Uterus (tissue), 4 donors: Measurements from ENCODE around the gene SLC30A2. TPM values are rescaled to one million over a fixed set of nuclear protein-coding genes. Genes with fewer than 3 reads are reported as not detected.

Source experiments
- DNase-seq, 2 donors: peaks; one replicate each; pipeline ENCODE4 v3.0.0-alpha.2; 2019 to 2020
- H3K27ac ChIP-seq, 2 donors: fragments of 200-600 bp; sonication (generic); 1 replicate in 1 of 2; 2 replicates in 1 of 2; pipeline ENCODE4 v1.5.1; 2016 to 2018
- H3K27me3 ChIP-seq, 2 donors: fragments of 200-600 bp; sonication (generic); one replicate each; pipeline ENCODE4 v1.5.1; 2018 to 2019; ENCODE audit warnings: control low read depth in 1 of 2
- H3K36me3 ChIP-seq, 2 donors: fragments of 200-600 bp; sonication (generic); one replicate each; pipeline ENCODE4 v1.5.1; 2019; ENCODE audit warnings: control low read depth in 1 of 2
- H3K4me1 ChIP-seq, 2 donors: fragments of 200-600 bp; sonication (generic); one replicate each; pipeline ENCODE4 v1.5.1; 2018 to 2019; ENCODE audit warnings: control low read depth in 1 of 2
- H3K4me3 ChIP-seq, 2 donors: fragments of 200-600 bp; sonication (generic); 1 replicate in 1 of 2; 2 replicates in 1 of 2; pipeline ENCODE4 v1.5.1; 2018 to 2019; ENCODE audit warnings: mild to moderate bottlenecking in 1 of 2
- H3K9me3 ChIP-seq, 2 donors: fragments of 200-600 bp; sonication (generic); one replicate each; pipeline ENCODE4 v1.5.1; 2019; ENCODE audit warnings: control low read depth in 1 of 2
- POLR2A ChIP-seq, 2 donors: fragments of 450-650 bp; IDR thresholded peaks; one replicate each; pipeline ENCODE4 v1.6.1; 2016; ENCODE audit warnings: antibody characterized with exemption in 2 of 2, mild to moderate bottlenecking in 1 of 2, moderate library complexity in 1 of 2
- intact Hi-C: fragments of 100-400 bp; cut with DNase I; formaldehyde crosslinking; loops from one replicate; pipeline ENCODE4 v1.15.1; 2023; ENCODE audit warnings: low total_unique reads
- total RNA-seq, 4 donors: library from RNA; depleted of rRNA in 3 of 4; stranded (reverse); fragments of >200 nt in 3 of 4; gene quantifications; one replicate each; pipeline versions ENCODE4 v1.1.0 to v1.2.4, GENCODE V29; 2014 to 2023
- TF ChIP-seq, protein P1 (sequence below), 4 experiments: fragments of 200-600 bp in 2 of 4; fragments of 450-650 bp in 2 of 4; sonication (generic) in 2 of 4; IDR thresholded peaks; one replicate each; pipeline ENCODE4 v1.5.1; 2016 to 2019; ENCODE audit warnings: antibody characterized with exemption in 4 of 4, mild to moderate bottlenecking in 2 of 4, moderate library complexity in 1 of 4
- donor health status: DM: yes; HTN: yes; CAD: no.

SLC30A2 gene
- total RNA-seq, 4 donors from 2014 or later = 0.07 to 0.49 TPM; not detected in 2

DNA sequence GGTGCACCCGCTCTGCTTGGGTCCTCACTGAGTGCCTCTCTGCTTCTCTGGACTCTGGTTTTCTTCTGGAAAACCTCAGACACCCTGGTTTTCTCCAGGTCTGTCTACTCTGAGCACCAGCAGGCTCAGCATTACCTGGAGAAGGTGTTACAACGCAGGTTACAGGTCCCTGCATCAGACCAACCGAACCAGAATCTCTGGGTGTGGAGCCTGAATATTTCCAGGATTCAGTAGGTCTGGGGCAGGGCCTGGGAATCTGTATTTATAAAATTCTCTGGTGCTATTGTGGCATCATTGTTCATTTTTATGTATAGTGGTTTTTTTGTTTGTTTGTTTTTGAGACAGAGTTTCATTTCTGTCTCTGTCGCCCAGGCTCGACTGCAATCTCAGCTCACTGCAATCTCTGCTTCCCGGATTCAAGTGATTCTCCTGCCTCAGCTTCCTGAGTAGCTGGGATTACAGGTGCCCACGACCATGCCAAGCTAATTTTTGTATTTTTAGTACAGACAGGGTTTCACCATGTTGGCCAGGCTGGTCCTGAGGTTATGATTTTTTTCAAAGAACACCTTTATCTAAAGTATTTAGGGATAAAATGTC lies 1.5 kb upstream of the SLC30A2 start:
- Histone ChIP-seq H3K4me1 (peaks cover 0 to 10% of the 10 kb centered on the region in 2 donors), H3K9me3 (no peaks in the 10 kb centered on the region), H3K4me3 (no peak overlapping the region), H3K36me3 (no peaks in the 10 kb centered on the region), H3K27ac (no peak overlapping the region), H3K27me3 (peaks cover 11 to 14% of the 10 kb centered on the region in 2 donors)
- intact Hi-C loops = no loop called here
- no peak for DNase-seq
- TF ChIP-seq POLR2A (IDR thresholded peaks at IDR 0.05) = no peak
- TF ChIP-seq, protein P1, sequence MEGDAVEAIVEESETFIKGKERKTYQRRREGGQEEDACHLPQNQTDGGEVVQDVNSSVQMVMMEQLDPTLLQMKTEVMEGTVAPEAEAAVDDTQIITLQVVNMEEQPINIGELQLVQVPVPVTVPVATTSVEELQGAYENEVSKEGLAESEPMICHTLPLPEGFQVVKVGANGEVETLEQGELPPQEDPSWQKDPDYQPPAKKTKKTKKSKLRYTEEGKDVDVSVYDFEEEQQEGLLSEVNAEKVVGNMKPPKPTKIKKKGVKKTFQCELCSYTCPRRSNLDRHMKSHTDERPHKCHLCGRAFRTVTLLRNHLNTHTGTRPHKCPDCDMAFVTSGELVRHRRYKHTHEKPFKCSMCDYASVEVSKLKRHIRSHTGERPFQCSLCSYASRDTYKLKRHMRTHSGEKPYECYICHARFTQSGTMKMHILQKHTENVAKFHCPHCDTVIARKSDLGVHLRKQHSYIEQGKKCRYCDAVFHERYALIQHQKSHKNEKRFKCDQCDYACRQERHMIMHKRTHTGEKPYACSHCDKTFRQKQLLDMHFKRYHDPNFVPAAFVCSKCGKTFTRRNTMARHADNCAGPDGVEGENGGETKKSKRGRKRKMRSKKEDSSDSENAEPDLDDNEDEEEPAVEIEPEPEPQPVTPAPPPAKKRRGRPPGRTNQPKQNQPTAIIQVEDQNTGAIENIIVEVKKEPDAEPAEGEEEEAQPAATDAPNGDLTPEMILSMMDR (IDR thresholded peaks at IDR 0.05) = no peak

DNA sequence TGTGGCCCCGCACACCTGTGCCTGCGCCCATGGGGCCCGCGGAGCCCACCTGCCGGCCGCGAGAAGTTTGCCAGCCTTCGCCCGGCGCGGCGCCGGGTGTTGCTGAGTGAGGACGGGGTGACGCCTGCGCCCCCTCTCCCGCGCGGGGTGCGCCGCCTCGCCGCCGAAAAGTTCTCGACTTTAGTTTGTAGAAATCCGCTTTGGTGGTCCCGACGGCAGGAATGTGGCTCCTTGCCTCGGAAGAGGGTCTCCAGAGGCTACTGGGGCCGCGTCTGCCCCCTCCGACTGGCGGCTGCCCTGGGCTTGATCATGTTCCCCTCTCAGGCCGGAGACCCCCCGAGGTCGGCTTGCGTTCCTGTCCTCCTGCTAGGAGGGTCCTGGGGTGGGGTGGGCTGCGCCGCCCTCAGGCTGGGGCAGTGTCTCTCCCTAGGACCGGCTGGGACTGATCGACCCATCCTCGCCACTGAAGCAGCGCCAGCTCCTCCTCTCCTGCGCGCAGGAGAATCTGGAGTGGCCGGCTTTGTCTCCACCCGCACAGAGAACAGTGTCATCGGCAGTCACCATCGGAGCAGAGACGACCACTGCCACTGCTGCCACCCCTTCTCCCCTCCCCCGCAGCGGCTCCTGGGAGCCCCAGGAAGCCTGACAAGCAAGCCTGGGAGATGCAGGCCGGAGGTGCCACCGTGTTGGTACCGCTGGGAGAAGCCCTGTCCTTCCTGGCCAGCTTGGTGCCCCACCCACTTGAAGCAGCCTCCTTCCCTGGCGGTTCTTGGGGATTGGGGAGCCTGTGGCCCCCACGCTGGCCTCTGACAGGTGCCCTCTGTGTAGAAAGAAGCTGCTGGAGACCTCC lies 553 bp upstream of the SLC30A2 start:
- Histone ChIP-seq H3K4me3 (no peak overlapping the region), H3K27me3 (peaks cover 11 to 14% of the 10 kb centered on the region in 2 donors), H3K9me3 (no peaks in the 10 kb centered on the region), H3K36me3 (no peaks in the 10 kb centered on the region), H3K27ac (no peak overlapping the region), H3K4me1 (peaks cover 0 to 10% of the 10 kb centered on the region in 2 donors)
- TF ChIP-seq, protein P1 (IDR thresholded peaks at IDR 0.05) = no peak
- no peak for TF ChIP-seq POLR2A (IDR thresholded peaks at IDR 0.05)
- no peak for DNase-seq
- intact Hi-C loops = no loop called here

DNA sequence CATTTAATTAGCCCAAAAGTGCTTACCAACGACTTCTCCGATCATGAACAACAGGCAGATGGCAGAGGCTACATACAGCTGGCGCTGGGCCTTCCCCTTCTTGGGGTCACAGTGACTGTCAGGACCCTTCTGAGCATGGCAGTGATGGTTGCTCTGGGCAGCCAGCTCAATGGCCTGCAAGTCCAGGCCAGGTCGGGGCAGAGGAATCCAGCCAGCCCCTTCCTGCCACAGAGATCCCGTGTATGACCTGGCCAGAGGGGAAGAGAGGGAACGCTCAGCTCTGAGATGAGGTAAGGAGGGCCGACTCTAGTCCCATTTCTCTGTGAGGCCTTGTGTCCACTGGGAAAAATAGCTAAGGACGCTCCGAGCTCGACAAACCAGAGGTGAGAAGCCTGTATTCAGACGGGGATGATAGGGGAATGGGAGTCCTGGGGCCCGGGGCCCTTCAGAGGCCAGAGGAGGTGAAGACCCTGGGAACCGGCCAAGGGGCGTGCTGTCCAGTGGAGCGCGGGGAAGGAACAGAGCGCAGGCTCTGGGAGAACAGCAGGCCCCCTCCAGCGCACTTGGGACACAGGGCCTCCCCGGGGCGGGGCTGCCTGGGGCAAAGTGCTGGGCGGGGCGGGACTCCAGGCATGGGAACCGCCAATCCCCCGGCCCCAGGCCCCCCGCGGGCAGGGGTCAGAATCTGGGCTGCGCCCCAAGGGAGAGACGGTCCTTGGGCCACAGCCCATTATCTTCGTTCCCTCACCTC lies 772 bp downstream of the SLC30A2 start:
- Histone ChIP-seq H3K27me3 (peaks cover 11 to 14% of the 10 kb centered on the region in 2 donors), H3K4me1 (peaks cover 0 to 10% of the 10 kb centered on the region in 2 donors), H3K9me3 (no peaks in the 10 kb centered on the region), H3K4me3 (no peak overlapping the region), H3K36me3 (no peaks in the 10 kb centered on the region), H3K27ac (no peak overlapping the region)
- no peak for DNase-seq
- intact Hi-C loops = no loop called here
- TF ChIP-seq POLR2A (IDR thresholded peaks at IDR 0.05) = no peak
- TF ChIP-seq, protein P1 (IDR thresholded peaks at IDR 0.05) = no peak

DNA sequence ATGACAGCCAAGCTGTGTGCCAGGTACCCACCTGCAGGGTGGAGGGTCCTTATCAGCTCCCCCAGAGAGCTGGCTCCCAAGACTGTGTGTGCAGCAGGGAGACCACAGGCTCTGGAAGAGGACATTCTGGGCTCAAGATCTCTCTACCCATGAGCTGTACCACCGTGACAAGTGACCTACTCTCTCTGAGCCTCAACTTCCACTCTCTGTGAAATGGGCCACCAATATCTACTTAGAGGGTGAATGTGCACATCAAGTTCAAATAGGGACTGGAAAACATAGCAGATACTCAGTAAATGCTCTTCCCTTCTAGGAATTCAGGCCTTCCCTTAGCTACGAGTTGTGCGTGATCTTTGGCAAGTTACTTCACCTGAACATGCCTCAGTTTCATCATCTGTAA lies 1.5 kb downstream of the SLC30A2 start:
- Histone ChIP-seq H3K4me3 (no peak overlapping the region), H3K4me1 (peaks cover 0 to 10% of the 10 kb centered on the region in 2 donors), H3K27ac (no peak overlapping the region), H3K27me3 (peaks cover 11 to 14% of the 10 kb centered on the region in 2 donors), H3K36me3 (no peaks in the 10 kb centered on the region), H3K9me3 (no peaks in the 10 kb centered on the region)
- no peak for DNase-seq
- TF ChIP-seq POLR2A (IDR thresholded peaks at IDR 0.05) = no peak
- TF ChIP-seq, protein P1 (IDR thresholded peaks at IDR 0.05) = no peak
- intact Hi-C loops = no loop called here
